Left colon (tissue), 2 donors: Measurements from ENCODE around the gene OR4A16. TPM values are rescaled to one million over a fixed set of nuclear protein-coding genes. Genes with fewer than 3 reads are reported as not detected.

ENCODE experiments used
- ATAC-seq: fragments of 200-7000 bp; cut with Tn5 transposase; one replicate; pipeline ENCODE4 v1.9.1; 2020; ENCODE audit warnings: mild to moderate bottlenecking, moderate library complexity
- DNase-seq, 2 donors: peaks; one replicate each; pipeline ENCODE4 v3.0.0-alpha.2; 2020
- intact Hi-C, 2 donors: fragments of 100-400 bp; cut with DNase I in 1 of 2; cut with micrococcal nuclease in 1 of 2; formaldehyde crosslinking; loops; one replicate each; pipeline versions ENCODE4 v1.11.2 to v1.14.0; 2022; cut with DNase I, micrococcal nuclease
- long read RNA-seq: library from polyadenylated mRNA; unstranded; transcript quantifications from one replicate; pipeline ENCODE4 v2.0.0, GENCODE V29; 2021
- total RNA-seq, 2 donors: library from RNA; stranded (reverse); fragmentation: NEBNext Ultra II Directional; extraction: Animal tissue kit (Norgen Biotek cat#: 25700); gene quantifications; one replicate each; pipeline ENCODE4 v1.2.1, GENCODE V29; 2021
- donor health status: DM: no; HTN: no; CAD: no.
- donor health status: DM: yes; HTN: yes; CAD: no.

OR4A16 gene, protein sequence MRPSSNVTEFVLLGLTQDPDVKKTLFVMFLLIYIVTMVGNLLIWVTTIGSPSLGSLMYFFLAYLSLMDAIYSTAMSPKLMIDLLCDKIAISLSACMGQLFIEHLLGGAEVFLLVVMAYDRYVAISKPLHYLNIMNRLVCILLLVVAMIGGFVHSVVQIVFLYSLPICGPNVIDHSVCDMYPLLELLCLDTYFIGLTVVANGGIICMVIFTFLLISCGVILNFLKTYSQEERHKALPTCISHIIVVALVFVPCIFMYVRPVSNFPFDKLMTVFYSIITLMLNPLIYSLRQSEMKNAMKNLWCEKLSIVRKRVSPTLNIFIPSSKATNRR
- total RNA-seq, result not detected
- long read RNA-seq, result 0 reads

DNA sequence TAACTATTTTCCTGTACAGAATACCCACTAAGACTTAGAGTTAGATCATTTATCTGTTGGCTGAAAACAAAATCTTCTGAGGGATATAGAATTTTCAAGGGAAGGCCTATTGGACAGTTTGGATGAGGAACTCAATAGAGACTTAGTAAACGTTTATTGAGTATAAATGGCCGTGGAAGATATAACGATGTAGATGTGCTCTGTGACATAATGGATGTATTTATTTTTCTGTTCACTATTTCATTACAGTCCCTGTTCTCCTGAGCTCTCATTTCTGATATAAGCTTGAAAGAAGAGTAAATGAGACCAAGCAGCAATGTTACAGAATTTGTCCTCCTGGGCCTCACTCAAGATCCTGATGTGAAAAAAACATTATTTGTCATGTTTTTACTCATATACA is at the start of gene OR4A16:
Gene OR4A16, plus strand, starts transcription at position 301 of the 400 bp plus-strand sequence. Its CDS starts 0 bp downstream, at position 301.
- no peak for ATAC-seq
- intact Hi-C loops, result no loop called here
- DNase-seq, result no peak

DNA sequence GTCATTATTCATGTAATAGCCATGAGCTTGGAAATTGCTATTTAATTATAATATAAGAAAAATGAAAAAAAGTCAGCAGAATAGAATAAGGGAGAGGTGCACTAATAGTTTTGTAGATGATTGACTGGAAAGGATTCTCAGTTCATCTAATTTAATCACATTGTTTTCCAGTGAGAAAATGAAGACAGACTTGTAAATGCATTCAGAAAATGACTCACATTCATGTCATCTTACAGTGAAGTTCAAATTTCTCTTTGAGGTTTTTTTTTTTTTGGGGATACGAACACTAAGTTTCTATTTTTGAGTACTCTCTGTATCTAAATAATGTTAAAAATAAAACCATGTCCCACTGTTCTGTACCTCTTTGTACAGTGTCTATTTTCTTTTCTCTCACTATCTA is 18.5 kb upstream of the OR4A16 start:
- intact Hi-C loops, result no loop called here
- ATAC-seq, result no peak

DNA sequence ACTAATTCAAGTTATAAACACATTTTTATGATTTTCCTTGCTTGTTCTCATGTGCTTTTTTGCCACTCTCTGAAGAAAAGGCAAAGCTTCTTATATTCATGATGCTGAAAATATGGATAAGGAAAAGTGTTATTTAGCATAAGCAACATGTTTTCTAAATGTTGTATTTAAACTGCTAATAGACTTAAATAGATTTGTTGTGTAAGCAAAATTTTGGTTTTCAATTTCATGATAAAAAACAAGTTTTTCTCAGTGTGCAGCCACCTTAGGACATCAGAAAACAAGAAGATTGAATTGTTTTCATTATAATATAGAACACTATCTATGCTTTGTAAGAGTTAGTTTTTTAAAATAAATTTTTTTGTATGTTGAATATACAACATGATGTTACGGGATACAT is 2.3 kb downstream of the OR4A16 start:
- intact Hi-C loops, result no loop called here
- no peak for ATAC-seq
- DNase-seq, result no peak

More for the DNA sequence above, 18.5 kb upstream of the OR4A16 start:
- DNase-seq, result no peak

- DNase-seq, result no peak
- no peak for ATAC-seq
- intact Hi-C loops, result no loop called here
Observed at GRCh38 chr11:55349032-55349431, 6.0 kb downstream of the OR4A16 start.

DNA sequence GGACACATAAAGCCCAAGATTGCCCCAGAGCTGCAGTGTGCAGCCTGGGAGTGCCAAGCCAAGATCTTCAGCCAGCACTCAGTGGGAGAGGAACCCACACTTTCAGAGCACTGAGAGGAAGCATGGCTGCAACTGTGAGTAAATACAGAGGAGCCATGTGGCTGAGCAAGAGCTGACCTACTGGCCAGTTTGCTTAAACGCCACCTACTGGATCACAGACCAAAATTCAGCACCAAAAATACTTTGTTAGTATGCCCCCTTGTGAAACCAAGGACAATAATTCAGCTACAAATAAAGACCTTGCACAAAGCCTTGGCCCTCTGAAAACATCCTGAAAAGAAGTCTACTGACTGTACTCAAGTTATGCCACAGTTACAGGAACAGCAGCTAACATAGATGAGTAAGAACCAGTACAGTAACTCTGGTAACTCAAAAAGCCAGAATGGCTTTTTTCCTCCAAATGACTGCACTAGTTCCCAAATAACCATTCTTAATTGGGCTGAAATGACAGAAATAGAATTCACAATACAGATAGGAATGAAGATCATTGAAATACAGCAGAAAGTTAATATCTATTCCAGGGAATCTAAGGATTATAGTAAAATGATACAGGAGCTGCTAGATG is 14.7 kb downstream of the OR4A16 start:
- ATAC-seq (no peak), DNase-seq (no peak)
- intact Hi-C loops, result no loop called here

DNA sequence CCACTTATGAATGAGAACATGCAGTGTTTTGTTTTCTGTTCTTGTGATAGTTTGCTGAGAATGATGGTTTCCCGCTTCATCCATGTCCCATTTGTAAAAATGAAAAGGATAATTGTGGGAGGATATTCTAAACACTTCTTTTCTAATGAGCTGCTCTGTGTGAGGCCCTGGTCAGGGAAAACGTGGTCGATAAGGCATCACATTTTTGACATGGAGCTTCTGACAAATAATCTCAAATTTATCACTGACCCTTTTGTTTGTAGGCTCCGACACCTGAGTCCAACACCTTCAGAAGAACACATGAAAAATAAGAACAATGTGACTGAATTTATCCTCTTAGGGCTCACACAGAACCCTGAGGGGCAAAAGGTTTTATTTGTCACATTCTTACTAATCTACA is 24.7 kb downstream of the OR4A16 start, which contains the start of gene OR4A15:
Gene OR4A15, plus strand, starts transcription at position 301 of the 400 bp plus-strand sequence. Its CDS starts 0 bp downstream, at position 301.
- ATAC-seq, result no peak
- intact Hi-C loops, result no loop called here

More for the DNA sequence above, 24.7 kb downstream of the OR4A16 start, which contains the start of gene OR4A15:
- DNase-seq, result no peak

Other genes with a start within 250 kb of the OR4A16 start
- not detected for gene TRIM48, start 81.0 kb upstream of the OR4A16 start, total RNA-seq
- gene OR4A15, start 24.8 kb downstream of the OR4A16 start, total RNA-seq, result not detected
- not detected for gene OR4C15, start 211.3 kb downstream of the OR4A16 start, total RNA-seq
- gene OR4C16, start 228.9 kb downstream of the OR4A16 start, total RNA-seq, result not detected